Heart left ventricle (tissue), 16 donors: ENCODE measurements around the gene POLR2M. TPM values are rescaled to one million over a fixed set of nuclear protein-coding genes. Genes with fewer than 3 reads are reported as not detected.

Source experiments
- ATAC-seq, 4 donors: fragments of 200-7000 bp; cut with Tn5 transposase; one replicate each; pipeline ENCODE4 v1.9.1; 2020 to 2022; ENCODE audit warnings: moderate library complexity in 4 of 4, mild to moderate bottlenecking in 3 of 4, moderate number of reproducible peaks in 1 of 4
- DNase-seq, 5 donors: peaks; one replicate each; pipeline ENCODE4 v3.0.0-alpha.2; 2020
- H3K27ac ChIP-seq, 12 donors: fragments of 200-600 bp; sonication (generic) in 4 of 12; one replicate each; pipeline versions ENCODE4 v1.5.0 to v1.8.0; 2016 to 2022; ENCODE audit warnings: mild to moderate bottlenecking in 2 of 12
- H3K27me3 ChIP-seq, 9 donors: fragments of 200-600 bp; sonication (generic) in 2 of 9; one replicate each; pipeline versions ENCODE4 v1.5.1 to v1.8.0; 2016 to 2022; ENCODE audit warnings: mild to moderate bottlenecking in 3 of 9
- H3K36me3 ChIP-seq, 9 donors: fragments of 200-600 bp; sonication (generic) in 2 of 9; one replicate each; pipeline versions ENCODE4 v1.5.0 to v1.8.0; 2018 to 2022; ENCODE audit warnings: mild to moderate bottlenecking in 2 of 9
- H3K4me1 ChIP-seq, 12 donors: fragments of 200-600 bp; sonication (generic) in 4 of 12; one replicate each; pipeline versions ENCODE4 v1.5.0 to v1.8.0; 2016 to 2022; ENCODE audit warnings: mild to moderate bottlenecking in 3 of 12
- H3K4me3 ChIP-seq, 12 donors: fragments of 200-600 bp; sonication (generic) in 4 of 12; one replicate each; pipeline versions ENCODE4 v1.5.0 to v1.8.0; 2017 to 2022; ENCODE audit warnings: mild to moderate bottlenecking in 9 of 12, moderate library complexity in 4 of 12
- H3K9me3 ChIP-seq, 12 donors: fragments of 200-600 bp; sonication (generic) in 4 of 12; one replicate each; pipeline versions ENCODE4 v1.5.0 to v1.8.0; 2016 to 2022; ENCODE audit warnings: mild to moderate bottlenecking in 1 of 12
- CTCF ChIP-seq, 12 donors: fragments of 200-600 bp; sonication (generic) in 4 of 12; IDR thresholded peaks; one replicate each; pipeline versions ENCODE4 v1.5.0 to v1.8.0; 2018 to 2022; ENCODE audit warnings: antibody characterized with exemption in 12 of 12, mild to moderate bottlenecking in 5 of 12
- POLR2A ChIP-seq, 2 donors: fragments of 450-650 bp; IDR thresholded peaks; one replicate each; pipeline ENCODE4 v1.6.1; 2017; ENCODE audit warnings: antibody characterized with exemption in 2 of 2, mild to moderate bottlenecking in 2 of 2, moderate library complexity in 2 of 2
- WGBS, 4 donors: extraction: QIAGEN DNeasy Blood & Tissue Kit in 2 of 4; methylation state at CpG; one replicate each; pipeline versions ENCODE4 v1.1.5 to v1.1.7; 2013 to 2018; 5-methylcytosine and 5-hydroxymethylcytosine counted together
- intact Hi-C, 10 donors: fragments of 100-400 bp; cut with DNase I; formaldehyde crosslinking; loops; one replicate each; pipeline versions ENCODE4 v1.11.1 to v1.14.2; 2022
- polyA plus RNA-seq, 2 donors: library from polyadenylated mRNA; stranded (reverse); fragments of 200-250 nt; gene quantifications; one replicate each; pipeline ENCODE4 v1.2.3, GENCODE V29; 2013
- total RNA-seq, 9 donors: library from RNA; depleted of rRNA in 2 of 9; stranded (reverse); fragments of >200 nt in 2 of 9; fragmentation: NEBNext Ultra II Directional in 3 of 9; extraction: Animal tissue kit (Norgen Biotek cat#: 25700) in 3 of 9; gene quantifications; one replicate each; pipeline versions ENCODE4 v1.1.0 to v1.2.4, GENCODE V29; 2016 to 2023
- donor health status: ischemic (EF 13 %, LVEDD 7.1; RV severe dilation, severe dysfunction).
- donor health status: healthy with polysubstance abuse.
- donor health status: DM: no; HTN: yes; CAD: no.
- donor health status: DM: no; HTN: no; CAD: no.
- donor health status: ischemic (EF 25% LVEDD 6.9; RV normal size, moderate dysfunction).
- donor health status: ischemic (EF 25% LVEDD 5.7; RV mildly dilated, moderate dysfunction).
- donor health status: healthy.
- donor health status: DM: yes; HTN: yes; CAD: no.
- donor health status: ischemic (EF 35%, LVEDD 5.7; RV mildly dilated, moderate dysfunction).
- donor health status: nonischemic (EF 11% LVEDD 7.7; RV severe dilation, severe dysfunction).
- donor health status: DM: yes; HTN: yes; CAD: no.
- donor health status: PGD.
- donor health status: ischemic (EF 29% LVEDD 5.4; RV normal size, mild dysfunction).
- donor health status: nonischemic (EF 23%, LVEDD 6.1; RV moderate dilation, normal function).

The POLR2M gene
- total and polyA plus RNA-seq, 11 donors, result 17.4 to 243 (median 52.8) TPM

GRCh38 chr15:57718309-57718708 lies 11.8 kb downstream of the POLR2M start:
- peaks cover 0 to 65% (median 52%) of the 10 kb centered on the region in 9 donors for H3K36me3 ChIP-seq
- H3K27me3 ChIP-seq, result no peaks in the 10 kb centered on the region
- no peak for DNase-seq
- peaks cover 0 to 14% (median 0%) of the 10 kb centered on the region in 12 donors for H3K4me1 ChIP-seq
- H3K4me3 ChIP-seq, result no peak overlapping the region
- peak in 1 of 4 donors; percentile 43 for ATAC-seq
- intact Hi-C loops, result loop anchor here in 2 of 10 donors (2.0 to 10.0 kb wide), 2 partner anchors 46 to 164 kb away; no protein-coding TSS in a partner anchor
- no peak for TF ChIP-seq CTCF (IDR thresholded peaks at IDR 0.05)
- TF ChIP-seq POLR2A (IDR thresholded peaks at IDR 0.05), result no peak
- no peaks in the 10 kb centered on the region for H3K9me3 ChIP-seq
- 76 to 81% (median 78%) methylated on average over 2 of the region's 2 CpGs for WGBS, 4 donors
- no peak overlapping the region for H3K27ac ChIP-seq

GRCh38 chr15:57720867-57721266 lies 14.4 kb downstream of the POLR2M start:
- TF ChIP-seq POLR2A (IDR thresholded peaks at IDR 0.05) (no peak), CTCF (IDR thresholded peaks at IDR 0.05) (no peak)
- no peaks in the 10 kb centered on the region for H3K27me3 ChIP-seq
- H3K9me3 ChIP-seq, result peaks cover 0 to 13% (median 0%) of the 10 kb centered on the region in 12 donors
- no peak overlapping the region for H3K4me3 ChIP-seq
- intact Hi-C loops, result loop anchor here in 2 of 10 donors (10.0 kb wide), 2 partner anchors 46 to 166 kb away; no protein-coding TSS in a partner anchor
- DNase-seq, result no peak
- H3K36me3 ChIP-seq, result peaks cover 0 to 40% (median 26%) of the 10 kb centered on the region in 9 donors
- WGBS, 4 donors, result 61 to 77% (median 71%) methylated on average over 3 of the region's 3 CpGs
- ATAC-seq, result no peak
- H3K4me1 ChIP-seq, result peaks cover 0 to 11% (median 0%) of the 10 kb centered on the region in 12 donors
- no peak overlapping the region for H3K27ac ChIP-seq

- ATAC-seq, result no peak
- intact Hi-C loops, result loop anchor here in 2 of 10 donors (10.0 kb wide), 2 partner anchors 52 to 172 kb away; no protein-coding TSS in a partner anchor
- no peaks in the 10 kb centered on the region for H3K27me3 ChIP-seq
- TF ChIP-seq POLR2A (IDR thresholded peaks at IDR 0.05) (no peak), CTCF (IDR thresholded peaks at IDR 0.05) (no peak)
- peaks cover 0 to 13% (median 0%) of the 10 kb centered on the region in 12 donors for H3K9me3 ChIP-seq
- peaks cover 0 to 3% (median 0%) of the 10 kb centered on the region in 12 donors for H3K4me1 ChIP-seq
- WGBS, 4 donors, result 67 to 80% (median 71%) methylated on average over 3 of the region's 3 CpGs
- no peaks in the 10 kb centered on the region for H3K36me3 ChIP-seq
- H3K4me3 ChIP-seq, result no peak overlapping the region
- DNase-seq, result no peak
- no peak overlapping the region for H3K27ac ChIP-seq
These were observed 19.9 kb downstream of the POLR2M start for GRCh38 chr15:57726411-57726810.

- intact Hi-C loops, result loop anchor here in 2 of 10 donors (10.0 kb wide), 2 partner anchors 52 to 172 kb away; no protein-coding TSS in a partner anchor
- ATAC-seq, result no peak
- Histone ChIP-seq H3K4me3 (no peak overlapping the region), H3K27ac (no peak overlapping the region), H3K9me3 (peaks cover 0 to 13% (median 0%) of the 10 kb centered on the region in 12 donors), H3K36me3 (no peaks in the 10 kb centered on the region), H3K27me3 (no peaks in the 10 kb centered on the region), H3K4me1 (peaks cover 0 to 6% (median 0%) of the 10 kb centered on the region in 12 donors)
- TF ChIP-seq POLR2A (IDR thresholded peaks at IDR 0.05), result no peak
- TF ChIP-seq CTCF (IDR thresholded peaks at IDR 0.05), result no peak
- no peak for DNase-seq
- WGBS, 4 donors, result 95 to 99% (median 97%) methylated on average over 6 of the region's 6 CpGs
These were observed 20.5 kb downstream of the POLR2M start for GRCh38 chr15:57727031-57727430.
